Endothelial cell of umbilical vein (primary cell): ENCODE results near the gene TOPORS. TPM values are rescaled to one million over a fixed set of nuclear protein-coding genes. Genes with fewer than 3 reads are reported as not detected.

Source experiments
- BruUV-seq: library from RNA; stranded (reverse); fragments of 400-500 nt; replicated peaks from 2 replicates; lab custom pipeline; 2021; lab: Mats Ljungman, UMichigan
- CTCF ChIA-PET: fragments of 300-600, 350-600 bp; sonication (Branson Sonifier 250); formaldehyde crosslinking; loops from one replicate; lab custom pipeline; 2021; ENCODE audit warnings: antibody characterized with exemption, inconsistent platforms; lab: Charles Lee
- POLR2A ChIA-PET: fragments of 300-600, 350-600 bp; sonication (Branson Sonifier 250); formaldehyde crosslinking; loops from one replicate; lab custom pipeline; 2021; ENCODE audit warnings: antibody characterized with exemption, inconsistent platforms; lab: Charles Lee
- DNase-seq: peaks from one replicate; pipeline ENCODE4 v3.0.0-alpha.2; 2011; ENCODE audit warnings: low read depth, low spot score
- FAIRE-seq: peaks from 2 replicates; lab custom pipeline; 2011; peaks lifted over from hg19 to GRCh38; lab: Jason Lieb, UNC
- H2AFZ ChIP-seq: 2 replicates; pipeline ENCODE4 v1.6.0; 2012; ENCODE audit warnings: low read depth, low read length, control low read depth, inconsistent platforms
- H3K27ac ChIP-seq: 2 replicates; pipeline ENCODE4 v1.5.1; 2011; ENCODE audit warnings: low read depth, mild to moderate bottlenecking, control low read depth, low read length, moderate library complexity; ENCODE audit not compliant: insufficient read depth
- H3K27me3 ChIP-seq, 2 experiments: 2 replicates each; pipeline versions ENCODE4 v1.6.0 to v1.6.1; 2011; ENCODE audit warnings: low read length in 2 of 2, mixed read lengths in 1 of 2; ENCODE audit not compliant: control insufficient read depth in 2 of 2, insufficient read depth in 2 of 2
- H3K36me3 ChIP-seq, 2 experiments: 2 replicates in 1 of 2; 3 replicates in 1 of 2; pipeline ENCODE4 v1.5.1; 2011; ENCODE audit warnings: low read length in 2 of 2, mild to moderate bottlenecking in 1 of 2, moderate library complexity in 1 of 2; ENCODE audit not compliant: control insufficient read depth in 2 of 2, insufficient read depth in 2 of 2; ENCODE audit errors: extremely low read depth in 1 of 2
- H3K4me1 ChIP-seq: 3 replicates; pipeline ENCODE4 v1.5.1; 2011; ENCODE audit warnings: mild to moderate bottlenecking, low read length; ENCODE audit not compliant: control insufficient read depth, insufficient read depth; ENCODE audit errors: extremely low read depth
- H3K4me2 ChIP-seq: 2 replicates; pipeline ENCODE4 v1.6.1; 2011; ENCODE audit warnings: low read length, control low read depth, mixed read lengths; ENCODE audit not compliant: insufficient read depth
- H3K4me3 ChIP-seq, 3 experiments: fragments of 200-600 bp in 1 of 3; sonication (generic), shearing (Covaris generic) in 1 of 3; replicated peaks in 1 of 3; 2 replicates each; pipeline ENCODE4 v1.5.1; 2011 to 2016; ENCODE audit warnings: control low read depth in 3 of 3, low read length in 3 of 3, mild to moderate bottlenecking in 2 of 3, inconsistent platforms in 1 of 3, low read depth in 1 of 3, moderate library complexity in 1 of 3; ENCODE audit not compliant: insufficient read depth in 1 of 3
- H3K79me2 ChIP-seq: 2 replicates; pipeline ENCODE4 v1.6.0; 2012; ENCODE audit warnings: low read length, inconsistent platforms; ENCODE audit not compliant: control insufficient read depth, insufficient read depth
- H3K9ac ChIP-seq: replicated peaks from 2 replicates; pipeline ENCODE3; 2011; ENCODE audit warnings: low read length, control low read depth; ENCODE audit not compliant: insufficient read depth; ENCODE audit errors: extremely low read depth
- H3K9me1 ChIP-seq: replicated peaks from 3 replicates; pipeline ENCODE4 v1.6.0; 2011; ENCODE audit warnings: mild to moderate bottlenecking, low read length; ENCODE audit not compliant: control insufficient read depth, insufficient read depth; ENCODE audit errors: extremely low read depth
- H3K9me3 ChIP-seq: replicated peaks from 2 replicates; pipeline ENCODE4 v1.5.1; 2012; ENCODE audit warnings: low read length, inconsistent platforms; ENCODE audit not compliant: control insufficient read depth, insufficient read depth
- H4K20me1 ChIP-seq: replicated peaks from 2 replicates; pipeline ENCODE3; 2011; ENCODE audit warnings: mild to moderate bottlenecking, low read length; ENCODE audit not compliant: control insufficient read depth, insufficient read depth; ENCODE audit errors: extremely low read depth
- EZH2 ChIP-seq: IDR thresholded peaks from 2 replicates; pipeline ENCODE4 v1.6.1; 2012; ENCODE audit warnings: borderline replicate concordance, low read depth, mild to moderate bottlenecking, moderate library complexity, low read length, inconsistent platforms; ENCODE audit not compliant: severe bottlenecking
- FOS ChIP-seq: IDR thresholded peaks from 2 replicates; pipeline ENCODE4 v1.6.1; 2011; ENCODE audit warnings: mild to moderate bottlenecking, low read length, moderate library complexity, borderline replicate concordance; ENCODE audit not compliant: insufficient read depth
- GATA2 ChIP-seq: IDR thresholded peaks from 2 replicates; pipeline ENCODE4 v1.7.0; 2011; ENCODE audit warnings: low read depth, mild to moderate bottlenecking, moderate library complexity, mixed read lengths, low read length; ENCODE audit not compliant: insufficient read length, insufficient read depth
- JUN ChIP-seq: IDR thresholded peaks from 2 replicates; pipeline ENCODE4 v1.6.1; 2011; ENCODE audit warnings: borderline replicate concordance, low read depth; ENCODE audit not compliant: insufficient read length, insufficient read depth
- MYC ChIP-seq: IDR thresholded peaks from one replicate; pipeline ENCODE4 v1.6.1; 2011; ENCODE audit warnings: mild to moderate bottlenecking, low read depth, low read length
- POLR2A ChIP-seq: IDR thresholded peaks from 2 replicates; pipeline ENCODE4 v1.6.1; 2012; ENCODE audit warnings: low read depth, mild to moderate bottlenecking, control low read depth, low read length
- POLR2AphosphoS5 ChIP-seq: IDR thresholded peaks from 2 replicates; pipeline ENCODE4 v1.6.1; 2012; ENCODE audit warnings: low read depth, mild to moderate bottlenecking, control low read depth, low read length, moderate library complexity; ENCODE audit not compliant: insufficient read depth
- dilution Hi-C: fragments of 300-500 bp; cut with MboI; formaldehyde crosslinking; loops from one replicate; pipeline ENCODE4 v1.15.0; 2019; ENCODE audit warnings: low sequenced_read_pairs; ENCODE audit not compliant: extremely low pct_ligation_motif_present
- intact Hi-C: fragments of 100-400 bp; cut with micrococcal nuclease; formaldehyde crosslinking; loops from one replicate; pipeline ENCODE4 v1.10.0; 2022
- polyA plus RNA-seq, 4 experiments: library from polyadenylated mRNA; depleted of rRNA in 3 of 4; stranded (reverse) in 3 of 4; unstranded in 1 of 4; fragments of >200 nt; gene quantifications; 2 replicates each; pipeline versions ENCODE4 v1.2.1 to v1.2.3, GENCODE V29; 2011 to 2012; ENCODE audit warnings: missing spikeins in 1 of 4
- total RNA-seq: library from RNA; stranded (reverse); gene quantifications from 2 replicates; pipeline ENCODE4 v1.2.3, GENCODE V29; 2021
- TF ChIP-seq, protein P1 (sequence below): IDR thresholded peaks from 2 replicates; pipeline ENCODE4 v1.6.1; 2011; ENCODE audit not compliant: insufficient read depth, insufficient read length
- TF ChIP-seq, protein P2 (sequence below), 2 donors: IDR thresholded peaks; 1 replicate in 1 of 2; 2 replicates in 1 of 2; pipeline ENCODE4 v1.5.1; 2011; ENCODE audit warnings: low read length in 2 of 2, mild to moderate bottlenecking in 2 of 2, moderate library complexity in 2 of 2, control low read depth in 1 of 2, inconsistent platforms in 1 of 2, low read depth in 1 of 2; ENCODE audit not compliant: insufficient read depth in 1 of 2; ENCODE audit errors: extremely low read depth in 1 of 2

Gene TOPORS
- total and polyA plus RNA-seq, 2 donors (not counting 3 experiments of a cell fraction or from before 2014, with no cell fraction given) = 6.1 to 16.2 TPM

GRCh38 chr9:32526707-32527048, 25.7 kb downstream of the TOPORS start:
- H4K20me1 ChIP-seq = no peaks in the 10 kb centered on the region
- H3K9me3 ChIP-seq = no peaks in the 10 kb centered on the region
- peak overlapping the region; percentile 61 for H3K27ac ChIP-seq
- H3K4me3 ChIP-seq = peak overlapping the region; percentile 49 to 88 (median 83)
- POLR2A ChIA-PET = interaction anchor here (1.1 to 2.9 kb wide), 5 partner anchors 24 to 498 kb away, joined by 5 to 17 read pairs (median 6); partner anchors contain the start of gene DNAJA1
- peak overlapping the region; percentile 94 for H3K4me2 ChIP-seq
- BruUV-seq = no TSS peak
- H3K79me2 ChIP-seq = peaks cover 26% of the 10 kb centered on the region
- dilution Hi-C loops (no loop called here), intact Hi-C loops (loop anchor here (1.0 to 2.0 kb wide), 7 partner anchors 24 to 147 kb away; partner anchors contain the start of gene ACO1)
- peak overlapping the region; percentile 62 for H3K9ac ChIP-seq
- no peak overlapping the region for H2AFZ ChIP-seq
- CTCF ChIA-PET = interaction anchor here (0.6 to 4.9 kb wide), 36 partner anchors 9 to 441 kb away, joined by 3 to 172 read pairs (median 6); partner anchors contain the start of genes ACO1, NDUFB6, SMIM27 and TOPORS
- H3K36me3 ChIP-seq = no peaks in the 10 kb centered on the region
- no peak for DNase-seq
- no peaks in the 10 kb centered on the region for H3K27me3 ChIP-seq
- TF ChIP-seq FOS (no peak), MYC (no peak), JUN (no peak), EZH2 (no peak), POLR2AphosphoS5 (no peak), POLR2A (no peak), GATA2 (no peak)
- TF ChIP-seq, protein P1, sequence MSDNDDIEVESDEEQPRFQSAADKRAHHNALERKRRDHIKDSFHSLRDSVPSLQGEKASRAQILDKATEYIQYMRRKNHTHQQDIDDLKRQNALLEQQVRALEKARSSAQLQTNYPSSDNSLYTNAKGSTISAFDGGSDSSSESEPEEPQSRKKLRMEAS = no peak
- TF ChIP-seq, protein P2, sequence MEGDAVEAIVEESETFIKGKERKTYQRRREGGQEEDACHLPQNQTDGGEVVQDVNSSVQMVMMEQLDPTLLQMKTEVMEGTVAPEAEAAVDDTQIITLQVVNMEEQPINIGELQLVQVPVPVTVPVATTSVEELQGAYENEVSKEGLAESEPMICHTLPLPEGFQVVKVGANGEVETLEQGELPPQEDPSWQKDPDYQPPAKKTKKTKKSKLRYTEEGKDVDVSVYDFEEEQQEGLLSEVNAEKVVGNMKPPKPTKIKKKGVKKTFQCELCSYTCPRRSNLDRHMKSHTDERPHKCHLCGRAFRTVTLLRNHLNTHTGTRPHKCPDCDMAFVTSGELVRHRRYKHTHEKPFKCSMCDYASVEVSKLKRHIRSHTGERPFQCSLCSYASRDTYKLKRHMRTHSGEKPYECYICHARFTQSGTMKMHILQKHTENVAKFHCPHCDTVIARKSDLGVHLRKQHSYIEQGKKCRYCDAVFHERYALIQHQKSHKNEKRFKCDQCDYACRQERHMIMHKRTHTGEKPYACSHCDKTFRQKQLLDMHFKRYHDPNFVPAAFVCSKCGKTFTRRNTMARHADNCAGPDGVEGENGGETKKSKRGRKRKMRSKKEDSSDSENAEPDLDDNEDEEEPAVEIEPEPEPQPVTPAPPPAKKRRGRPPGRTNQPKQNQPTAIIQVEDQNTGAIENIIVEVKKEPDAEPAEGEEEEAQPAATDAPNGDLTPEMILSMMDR (IDR thresholded peaks at IDR 0.05; ENCODE audit: extremely low read depth in 1 of 2, insufficient read depth in 1 of 2, low read depth in 1 of 2, low read length in 2 of 2) = no peak
- peaks cover 15% of the 10 kb centered on the region for H3K4me1 ChIP-seq
- FAIRE-seq = no peak
- H3K9me1 ChIP-seq = no peaks in the 10 kb centered on the region
